Measurements from ENCODE around the gene SPATS2.

Gene SPATS2

GRCh38 chr12:49541140-49541861 lies 174.0 kb downstream of the SPATS2 start:
- DNase-seq (ENCODE audit: low read depth): no peak

GRCh38 chr12:49541911-49542505 lies 174.7 kb downstream of the SPATS2 start:
- DNase-seq (ENCODE audit: low read depth): no peak

- no peak for DNase-seq (ENCODE audit: low read depth)
Measured at GRCh38 chr12:49542592-49543160, 175.4 kb downstream of the SPATS2 start.

- no peak for DNase-seq (ENCODE audit: low read depth)
Measured at GRCh38 chr12:49543221-49543913, 176.1 kb downstream of the SPATS2 start.

- DNase-seq (ENCODE audit: low read depth): no peak
Measured at GRCh38 chr12:49543914-49544815, 176.9 kb downstream of the SPATS2 start.

- no peak for DNase-seq (ENCODE audit: low read depth)
Measured at GRCh38 chr12:49545815-49546214, 178.6 kb downstream of the SPATS2 start.

- DNase-seq (ENCODE audit: low read depth): no peak
Measured at GRCh38 chr12:49546481-49546880, 179.2 kb downstream of the SPATS2 start.

GRCh38 chr12:49547090-49547690 lies 179.9 kb downstream of the SPATS2 start:
- no peak for DNase-seq (ENCODE audit: low read depth)

GRCh38 chr12:49548481-49548821 lies 181.2 kb downstream of the SPATS2 start:
- DNase-seq (ENCODE audit: low read depth): no peak

GRCh38 chr12:49548822-49549648 lies 181.8 kb downstream of the SPATS2 start:
- no peak for DNase-seq (ENCODE audit: low read depth)

- DNase-seq (ENCODE audit: low read depth): no peak
Measured at GRCh38 chr12:49549735-49550692, 182.8 kb downstream of the SPATS2 start.

GRCh38 chr12:49550693-49551252 lies 183.5 kb downstream of the SPATS2 start:
- DNase-seq (ENCODE audit: low read depth): no peak

- DNase-seq (ENCODE audit: low read depth): no peak
Measured at GRCh38 chr12:49552014-49552413, 184.8 kb downstream of the SPATS2 start.

- no peak for DNase-seq (ENCODE audit: low read depth)
Measured at GRCh38 chr12:49552425-49552824, 185.2 kb downstream of the SPATS2 start.

- no peak for DNase-seq (ENCODE audit: low read depth)
Measured at GRCh38 chr12:49552899-49553298, 185.6 kb downstream of the SPATS2 start.

- no peak for DNase-seq (ENCODE audit: low read depth)
Measured at GRCh38 chr12:49553512-49554088, 186.3 kb downstream of the SPATS2 start.

GRCh38 chr12:49554266-49554665 lies 187.0 kb downstream of the SPATS2 start:
- DNase-seq (ENCODE audit: low read depth): no peak

- no peak for DNase-seq (ENCODE audit: low read depth)
Measured at GRCh38 chr12:49555631-49556390, 188.5 kb downstream of the SPATS2 start.
